Measurements from ENCODE around the gene C5orf24. TPM values are rescaled to one million over a fixed set of nuclear protein-coding genes. Genes with fewer than 3 reads are reported as not detected.

The C5orf24 gene
- total RNA-seq (2021) (16.4 and 29.2 TPM in 2 replicates), Bru-seq, nascent RNA (percentile 83 among the genes with signal in this experiment), BruChase-seq, experiment 1, labeled RNA remaining after a 2-hour chase (percentile 91 among the genes with signal in this experiment), BruChase-seq, experiment 2, labeled RNA remaining after a 6-hour chase (percentile 92 among the genes with signal in this experiment)
- long read RNA-seq, full-length matches to known transcripts = 19 of 23 reads
- long read RNA-seq, partial matches to known transcripts = 0 of 23 reads
- long read RNA-seq, other reads (novel, unspliced or antisense) = 4 of 23 reads

GRCh38 chr5:134845852-134846640, at the start of gene C5orf24:
C5orf24 (plus strand) TSS chr5:134845968; CDS start chr5:134854901, 8,933 bp downstream.
- H3K27me3 ChIP-seq (ENCODE audit: insufficient read depth, low read depth) = no peaks in the 10 kb centered on the region
- H3K4me3 ChIP-seq = peak within 1 kb of the TSS; percentile 74
- peak within 1 kb of the TSS; percentile 86 for H2AFZ ChIP-seq
- H4K20me1 ChIP-seq (ENCODE audit: insufficient read depth) = 0 out of 2 replicates have a peak, but pooled peaks cover 1% of the 10 kb centered on the region
- ChIA-PET CTCF (interaction anchor here (0.5 kb wide), 1 partner anchor 14 kb away, joined by 3 read pairs; no protein-coding TSS in a partner anchor), POLR2A (ENCODE audit: unreplicated experiment) (interaction anchor here (0.6 kb wide), 2 partner anchors 11 to 16 kb away, joined by 3 to 17 read pairs; no protein-coding TSS in a partner anchor)
- H3K4me2 ChIP-seq = peak within 1 kb of the TSS; percentile 81
- H3K9me2 ChIP-seq (ENCODE audit: insufficient read depth) = no peaks in the 10 kb centered on the region
- peak; percentile 79 to 89 for DNase-seq
- H3K4me1 ChIP-seq (replicated peaks; ENCODE audit: insufficient read depth) = peaks cover 35% of the 10 kb centered on the region
- no peaks in the 10 kb centered on the region for H3K9me3 ChIP-seq (ENCODE audit: insufficient read depth, low read depth)
- BruUV-seq (replicated peaks) = no TSS peak
- TF ChIP-seq CTCF (conservative IDR thresholded peaks at IDR 0.05) (no peak), EZH2 (IDR thresholded peaks at IDR 0.05; ENCODE audit: low read depth) (no peak)
- no peaks in the 10 kb centered on the region for H3K36me3 ChIP-seq (ENCODE audit: low read depth)
- H3K79me2 ChIP-seq (ENCODE audit: low read depth) = peaks cover 31% of the 10 kb centered on the region
- peak within 1 kb of the TSS; percentile 68 for H3K27ac ChIP-seq
- intact Hi-C loops (cut with micrococcal nuclease; ENCODE audit: unreplicated experiment) = loop anchor here (1.0 to 5.0 kb wide), 2 partner anchors 28 to 56 kb away; partner anchors contain the start of gene TXNDC15
- H3F3A ChIP-seq (ENCODE audit: insufficient read depth, low read depth) = peaks cover 54% of the 10 kb centered on the region

DNA sequence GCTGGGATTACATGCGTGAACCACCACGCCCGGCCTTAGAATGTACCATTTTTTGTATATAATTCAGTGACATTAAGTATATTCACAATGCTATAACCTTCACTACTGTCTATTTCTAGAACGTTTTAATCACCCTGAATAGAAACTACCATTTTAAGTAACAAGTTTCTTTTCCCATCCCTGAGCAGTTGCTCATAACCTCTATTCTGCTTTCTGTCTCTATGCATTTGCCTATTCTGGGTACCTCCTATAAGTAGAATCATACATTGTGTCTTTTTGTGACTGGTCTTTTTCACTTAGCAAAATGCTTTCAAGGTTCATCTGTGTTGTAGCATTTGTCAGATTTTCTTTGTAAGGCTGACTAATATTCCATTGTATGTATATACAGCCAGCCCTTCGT, 47.3 kb upstream of the C5orf24 start:
- Histone ChIP-seq H3K36me3 (ENCODE audit: low read depth) (peaks cover 15% of the 10 kb centered on the region), H3K9me2 (ENCODE audit: insufficient read depth) (no peaks in the 10 kb centered on the region), H4K20me1 (ENCODE audit: insufficient read depth) (no peaks in the 10 kb centered on the region; the same call in 1 of the 2 replicates), H3K79me2 (ENCODE audit: low read depth) (no peaks in the 10 kb centered on the region), H3K4me1 (replicated peaks; ENCODE audit: insufficient read depth) (no peaks in the 10 kb centered on the region), H3K4me3 (no peak overlapping the region), H3K4me2 (no peak overlapping the region), H3K27me3 (ENCODE audit: insufficient read depth, low read depth) (no peaks in the 10 kb centered on the region), H3K27ac (no peak overlapping the region), H3F3A (ENCODE audit: insufficient read depth, low read depth) (0 out of 2 replicates have a peak, but pooled peaks cover 3% of the 10 kb centered on the region), H2AFZ (no peak overlapping the region), H3K9me3 (ENCODE audit: insufficient read depth, low read depth) (no peaks in the 10 kb centered on the region)
- TF ChIP-seq EZH2 (IDR thresholded peaks at IDR 0.05; ENCODE audit: low read depth) (no peak), CTCF (conservative IDR thresholded peaks at IDR 0.05) (no peak)
- POLR2A ChIA-PET (ENCODE audit: unreplicated experiment) = no interaction called here
- intact Hi-C loops (cut with micrococcal nuclease; ENCODE audit: unreplicated experiment) = no loop called here
- no TSS peak for BruUV-seq (replicated peaks)
- no peak for DNase-seq
- CTCF ChIA-PET = no interaction called here

- Histone ChIP-seq H3K4me3 (no peak overlapping the region), H3K9me2 (ENCODE audit: insufficient read depth) (no peaks in the 10 kb centered on the region), H3K4me1 (replicated peaks; ENCODE audit: insufficient read depth) (no peaks in the 10 kb centered on the region), H3K4me2 (no peak overlapping the region), H3K27ac (no peak overlapping the region), H3K79me2 (ENCODE audit: low read depth) (no peaks in the 10 kb centered on the region), H3F3A (ENCODE audit: insufficient read depth, low read depth) (0 out of 2 replicates have a peak, but pooled peaks cover 4% of the 10 kb centered on the region), H3K9me3 (ENCODE audit: insufficient read depth, low read depth) (no peaks in the 10 kb centered on the region), H2AFZ (no peak overlapping the region), H4K20me1 (ENCODE audit: insufficient read depth) (no peaks in the 10 kb centered on the region; the same call in 1 of the 2 replicates), H3K36me3 (ENCODE audit: low read depth) (peaks cover 12% of the 10 kb centered on the region; the same call in 1 of the 2 replicates), H3K27me3 (ENCODE audit: insufficient read depth, low read depth) (no peaks in the 10 kb centered on the region)
- no TSS peak for BruUV-seq (replicated peaks)
- CTCF ChIA-PET = no interaction called here
- TF ChIP-seq CTCF (conservative IDR thresholded peaks at IDR 0.05) (no peak), EZH2 (IDR thresholded peaks at IDR 0.05; ENCODE audit: low read depth) (no peak)
- intact Hi-C loops (cut with micrococcal nuclease; ENCODE audit: unreplicated experiment) = no loop called here
- DNase-seq = no peak
- POLR2A ChIA-PET (ENCODE audit: unreplicated experiment) = no interaction called here
Measured at GRCh38 chr5:134803821-134804220, 41.9 kb upstream of the C5orf24 start.

All from PC-9 (cell line).